Measurements from ENCODE around the gene TPO. TPM values are rescaled to one million over a fixed set of nuclear protein-coding genes. Genes with fewer than 3 reads are reported as not detected.
A peak's percentile ranks its signal among the peaks of the same experiment; 100 is the strongest.

The TPO gene
- total RNA-seq, 5 donors from 2014 or later (not counting 1 experiment from before 2014, with no cell fraction given), result 0.18 to 0.26 TPM; not detected in 3

DNA sequence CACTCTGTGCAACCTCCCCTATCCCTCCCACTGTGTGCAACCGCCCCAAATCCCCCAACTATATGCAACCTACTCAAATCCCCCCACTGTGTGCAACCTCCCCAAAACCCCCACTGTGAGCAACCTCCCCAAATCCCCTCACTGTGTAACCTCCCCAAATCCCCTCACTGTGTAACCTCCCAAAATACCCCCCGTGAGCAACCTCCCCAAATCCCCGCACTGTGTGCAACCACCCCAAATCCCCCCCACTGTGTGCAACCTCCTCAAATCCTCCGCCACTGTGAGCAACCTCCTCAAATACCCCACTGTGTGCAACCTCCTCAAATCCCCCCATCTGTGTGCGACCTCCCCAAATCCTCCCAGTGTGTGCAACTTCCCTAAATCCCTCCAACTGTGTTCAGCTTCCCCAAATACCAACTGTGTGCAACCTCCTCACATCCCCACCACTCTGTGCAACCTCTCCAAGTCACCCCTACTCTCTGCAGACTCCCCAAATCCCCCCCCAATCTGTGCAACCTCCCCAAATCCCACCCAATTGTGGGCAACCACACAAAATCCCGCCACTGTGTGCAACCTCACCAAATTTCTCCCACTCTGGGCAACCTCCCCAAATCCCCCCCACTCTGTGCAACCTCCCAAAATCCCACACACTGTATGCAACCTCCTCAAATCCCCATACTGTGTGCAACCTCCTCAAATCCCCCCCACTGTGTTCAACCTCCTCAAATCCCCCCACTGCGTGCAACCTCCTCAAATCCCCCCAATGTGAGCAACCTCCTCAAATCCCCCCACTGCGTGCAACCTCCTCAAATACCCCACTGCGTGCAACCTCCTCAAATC is 114.1 kb downstream of the TPO start:
- Histone ChIP-seq H3K27ac (ENCODE audit: low read length) (no peak overlapping the region), H3K4me1 (ENCODE audit: control insufficient read depth in 1 of 2, extremely low read depth in 1 of 2, insufficient read depth in 2 of 2, low read length in 2 of 2) (no peaks in the 10 kb centered on the region), H3K4me3 (ENCODE audit: control insufficient read depth in 1 of 2, extremely low read depth in 1 of 2, low read length in 1 of 2) (no peak overlapping the region), H3K27me3 (replicated peaks in 1 of 2; ENCODE audit: control insufficient read depth in 2 of 2, extremely low read depth in 1 of 2, insufficient read depth in 2 of 2, low read length in 1 of 2) (peaks cover 0 to 31% of the 10 kb centered on the region in 2 experiments), H3K9me3 (no peaks in the 10 kb centered on the region), H3K36me3 (ENCODE audit: control insufficient read depth in 2 of 2, extremely low read depth in 1 of 2, insufficient read depth in 1 of 2, low read length in 1 of 2) (no peaks in the 10 kb centered on the region)
- CTCF ChIA-PET, result no interaction called here
- ATAC-seq (replicated peaks in 1 of 4), result no peak
- POLR2A ChIA-PET, result no interaction called here
- DNase-seq, result no peak
- no peaks in the 10 kb centered on the region for H3K36me3 Mint-ChIP-seq
- no peak overlapping the region for H3K4me3 Mint-ChIP-seq
- peaks cover 0 to 4% of the 10 kb centered on the region in 2 donors for H3K27me3 Mint-ChIP-seq
- H3K27ac Mint-ChIP-seq, result no peak overlapping the region
- 82% methylated on average over 9 of the region's 9 CpGs for WGBS (ENCODE audit: insufficient coverage)
- no peaks in the 10 kb centered on the region for H3K4me1 Mint-ChIP-seq
- H3K9me3 Mint-ChIP-seq, result no peaks in the 10 kb centered on the region

- H3K27ac Mint-ChIP-seq, result no peak overlapping the region
- POLR2A ChIA-PET, result no interaction called here
These were observed 115.2 kb downstream of the TPO start for GRCh38 chr2:1528273-1529064.

GRCh38 chr2:1538663-1539062 is 125.4 kb downstream of the TPO start:
- Histone ChIP-seq H3K4me3 (ENCODE audit: control insufficient read depth in 1 of 2, extremely low read depth in 1 of 2, low read length in 1 of 2) (no peak overlapping the region), H3K27me3 (replicated peaks in 1 of 2; ENCODE audit: control insufficient read depth in 2 of 2, extremely low read depth in 1 of 2, insufficient read depth in 2 of 2, low read length in 1 of 2) (no peaks in the 10 kb centered on the region), H3K36me3 (ENCODE audit: control insufficient read depth in 2 of 2, extremely low read depth in 1 of 2, insufficient read depth in 1 of 2, low read length in 1 of 2) (no peaks in the 10 kb centered on the region), H3K4me1 (ENCODE audit: control insufficient read depth in 1 of 2, extremely low read depth in 1 of 2, insufficient read depth in 2 of 2, low read length in 2 of 2) (no peaks in the 10 kb centered on the region), H3K27ac (ENCODE audit: low read length) (no peak overlapping the region), H3K9me3 (no peaks in the 10 kb centered on the region)
- ChIA-PET CTCF (no interaction called here), POLR2A (no interaction called here)
- Mint-ChIP-seq H3K27me3 (peaks cover 3 to 13% of the 10 kb centered on the region in 2 donors), H3K4me3 (no peak overlapping the region), H3K36me3 (no peaks in the 10 kb centered on the region), H3K9me3 (no peaks in the 10 kb centered on the region), H3K27ac (no peak overlapping the region), H3K4me1 (peaks cover 4 to 15% (median 13%) of the 10 kb centered on the region in 3 donors)
- DNase-seq (peak in 5 of 35 experiments; percentile 7 to 22 (median 15)), ATAC-seq (replicated peaks in 1 of 4) (peak in 3 of 4 experiments; percentile 43 to 53 (median 43))
- WGBS (ENCODE audit: insufficient coverage), result 36% methylated on average over 10 of the region's 10 CpGs

More at GRCh38 chr2:1528273-1529064, 115.2 kb downstream of the TPO start:
- ATAC-seq (replicated peaks in 1 of 4), result no peak
- Histone ChIP-seq H3K27ac (ENCODE audit: low read length) (no peak overlapping the region), H3K27me3 (replicated peaks in 1 of 2; ENCODE audit: control insufficient read depth in 2 of 2, extremely low read depth in 1 of 2, insufficient read depth in 2 of 2, low read length in 1 of 2) (peaks cover 0 to 31% of the 10 kb centered on the region in 2 experiments), H3K4me3 (ENCODE audit: control insufficient read depth in 1 of 2, extremely low read depth in 1 of 2, low read length in 1 of 2) (no peak overlapping the region), H3K36me3 (ENCODE audit: control insufficient read depth in 2 of 2, extremely low read depth in 1 of 2, insufficient read depth in 1 of 2, low read length in 1 of 2) (no peaks in the 10 kb centered on the region), H3K4me1 (ENCODE audit: control insufficient read depth in 1 of 2, extremely low read depth in 1 of 2, insufficient read depth in 2 of 2, low read length in 2 of 2) (no peaks in the 10 kb centered on the region), H3K9me3 (no peaks in the 10 kb centered on the region)
- Mint-ChIP-seq H3K36me3 (no peaks in the 10 kb centered on the region), H3K9me3 (no peaks in the 10 kb centered on the region), H3K27me3 (peaks cover 0 to 4% of the 10 kb centered on the region in 2 donors), H3K4me1 (no peaks in the 10 kb centered on the region), H3K4me3 (no peak overlapping the region)
- DNase-seq, result no peak
- WGBS (ENCODE audit: insufficient coverage), result 75% methylated on average over 6 of the region's 6 CpGs
- CTCF ChIA-PET, result no interaction called here

- Mint-ChIP-seq H3K4me1 (peaks cover 4 to 15% (median 13%) of the 10 kb centered on the region in 3 donors), H3K27ac (no peak overlapping the region), H3K4me3 (no peak overlapping the region), H3K27me3 (peaks cover 3 to 9% of the 10 kb centered on the region in 2 donors), H3K36me3 (no peaks in the 10 kb centered on the region), H3K9me3 (no peaks in the 10 kb centered on the region)
- no peak for ATAC-seq (replicated peaks in 1 of 4)
- Histone ChIP-seq H3K4me1 (ENCODE audit: control insufficient read depth in 1 of 2, extremely low read depth in 1 of 2, insufficient read depth in 2 of 2, low read length in 2 of 2) (no peaks in the 10 kb centered on the region), H3K36me3 (ENCODE audit: control insufficient read depth in 2 of 2, extremely low read depth in 1 of 2, insufficient read depth in 1 of 2, low read length in 1 of 2) (no peaks in the 10 kb centered on the region), H3K27me3 (replicated peaks in 1 of 2; ENCODE audit: control insufficient read depth in 2 of 2, extremely low read depth in 1 of 2, insufficient read depth in 2 of 2, low read length in 1 of 2) (no peaks in the 10 kb centered on the region), H3K27ac (ENCODE audit: low read length) (no peak overlapping the region), H3K4me3 (ENCODE audit: control insufficient read depth in 1 of 2, extremely low read depth in 1 of 2, low read length in 1 of 2) (no peak overlapping the region), H3K9me3 (no peaks in the 10 kb centered on the region)
- ChIA-PET POLR2A (interaction anchor here in 1 of 2 donors (0.6 kb wide), 1 partner anchor 799 kb away, joined by 3 read pairs; no protein-coding TSS in a partner anchor), CTCF (no interaction called here)
- WGBS (ENCODE audit: insufficient coverage), result 94% methylated on average over 19 of the region's 19 CpGs
- no peak for DNase-seq
These were observed 126.2 kb downstream of the TPO start for GRCh38 chr2:1539441-1539840.

DNA sequence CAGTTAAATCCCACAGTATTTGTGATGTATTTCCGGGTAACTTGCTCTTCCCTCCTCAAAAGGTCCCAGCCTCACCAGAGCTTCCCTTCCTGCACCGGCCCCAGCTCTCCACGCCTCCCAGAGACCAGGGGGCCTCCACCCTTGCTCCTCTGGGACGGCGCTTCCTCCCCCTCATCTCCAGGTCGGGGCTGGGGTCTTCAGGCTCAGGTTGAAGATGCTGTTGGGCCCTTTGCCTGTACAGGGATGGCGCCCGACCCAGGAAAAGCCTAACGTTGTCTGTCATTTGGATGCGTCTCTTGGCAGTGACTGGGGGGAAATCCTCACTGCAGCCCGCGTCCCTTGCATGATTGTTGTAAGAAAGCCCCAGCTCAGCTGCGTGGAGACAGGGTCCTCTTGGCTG is 126.7 kb downstream of the TPO start:
- peaks cover 4 to 18% (median 13%) of the 10 kb centered on the region in 3 donors for H3K4me1 Mint-ChIP-seq
- H3K27ac ChIP-seq (ENCODE audit: low read length), result no peak overlapping the region
- WGBS (ENCODE audit: insufficient coverage), result 96% methylated on average over 7 of the region's 13 CpGs
- ATAC-seq (replicated peaks in 1 of 4), result no peak
- H3K27me3 ChIP-seq (replicated peaks in 1 of 2; ENCODE audit: control insufficient read depth in 2 of 2, extremely low read depth in 1 of 2, insufficient read depth in 2 of 2, low read length in 1 of 2), result no peaks in the 10 kb centered on the region
- no peaks in the 10 kb centered on the region for H3K4me1 ChIP-seq (ENCODE audit: control insufficient read depth in 1 of 2, extremely low read depth in 1 of 2, insufficient read depth in 2 of 2, low read length in 2 of 2)
- H3K9me3 Mint-ChIP-seq, result no peaks in the 10 kb centered on the region
- H3K27ac Mint-ChIP-seq, result no peak overlapping the region
- CTCF ChIA-PET, result no interaction called here
- H3K36me3 Mint-ChIP-seq, result no peaks in the 10 kb centered on the region
- no peaks in the 10 kb centered on the region for H3K9me3 ChIP-seq
- H3K4me3 ChIP-seq (ENCODE audit: control insufficient read depth in 1 of 2, extremely low read depth in 1 of 2, low read length in 1 of 2), result no peak overlapping the region
- peaks cover 3 to 4% of the 10 kb centered on the region in 2 donors for H3K27me3 Mint-ChIP-seq
- no peaks in the 10 kb centered on the region for H3K36me3 ChIP-seq (ENCODE audit: control insufficient read depth in 2 of 2, extremely low read depth in 1 of 2, insufficient read depth in 1 of 2, low read length in 1 of 2)
- POLR2A ChIA-PET, result interaction anchor here in 1 of 2 donors (0.6 kb wide), 1 partner anchor 800 kb away, joined by 3 read pairs; no protein-coding TSS in a partner anchor
- no peak overlapping the region for H3K4me3 Mint-ChIP-seq
- no peak for DNase-seq

DNA sequence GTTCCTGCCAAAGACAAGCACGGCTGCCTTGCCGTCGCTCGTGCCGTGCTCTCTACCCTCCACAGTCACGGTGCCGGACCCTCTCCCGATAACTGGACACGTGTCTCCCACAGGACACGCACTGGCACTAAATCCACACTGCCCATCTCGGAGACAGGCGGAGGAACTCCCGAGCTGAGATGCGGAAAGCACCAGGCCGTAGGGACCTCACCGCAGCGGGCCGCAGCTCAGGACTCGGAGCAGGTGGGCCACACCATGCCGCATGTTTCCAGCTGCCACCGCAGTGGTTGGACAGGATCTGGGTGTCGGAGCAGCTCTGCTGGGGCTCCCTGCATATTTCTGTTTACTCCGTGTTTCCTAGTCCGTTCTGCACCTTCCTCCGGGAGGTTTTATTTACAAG is 127.2 kb downstream of the TPO start:
- Mint-ChIP-seq H3K4me1 (peaks cover 6 to 23% (median 14%) of the 10 kb centered on the region in 3 donors), H3K36me3 (no peaks in the 10 kb centered on the region), H3K27me3 (peaks cover 3 to 4% of the 10 kb centered on the region in 2 donors), H3K4me3 (no peak overlapping the region), H3K27ac (no peak overlapping the region), H3K9me3 (no peaks in the 10 kb centered on the region)
- ChIA-PET POLR2A (no interaction called here), CTCF (interaction anchor here in 1 of 2 donors (1.1 kb wide), 1 partner anchor 11 kb away, joined by 4 read pairs; no protein-coding TSS in a partner anchor)
- Histone ChIP-seq H3K27ac (ENCODE audit: low read length) (no peak overlapping the region), H3K36me3 (ENCODE audit: control insufficient read depth in 2 of 2, extremely low read depth in 1 of 2, insufficient read depth in 1 of 2, low read length in 1 of 2) (no peaks in the 10 kb centered on the region), H3K4me3 (ENCODE audit: control insufficient read depth in 1 of 2, extremely low read depth in 1 of 2, low read length in 1 of 2) (no peak overlapping the region), H3K9me3 (no peaks in the 10 kb centered on the region), H3K27me3 (replicated peaks in 1 of 2; ENCODE audit: control insufficient read depth in 2 of 2, extremely low read depth in 1 of 2, insufficient read depth in 2 of 2, low read length in 1 of 2) (no peaks in the 10 kb centered on the region), H3K4me1 (ENCODE audit: control insufficient read depth in 1 of 2, extremely low read depth in 1 of 2, insufficient read depth in 2 of 2, low read length in 2 of 2) (no peaks in the 10 kb centered on the region)
- ATAC-seq (replicated peaks in 1 of 4) (no peak), DNase-seq (no peak)
- WGBS (ENCODE audit: insufficient coverage), result 91% methylated on average over 18 of the region's 25 CpGs
